GM23248 (cell line): ENCODE data around the gene TPI1. TPM values are rescaled to one million over a fixed set of nuclear protein-coding genes. Genes with fewer than 3 reads are reported as not detected.
"Not testable (repeated sequence)": the region's sequence is repeated elsewhere in the genome, so short reads cannot be mapped to it uniquely, and the experiment has no call there.

Experiments used
- DNase-seq: peaks from one replicate; pipeline ENCODE4 v3.0.0-alpha.2; 2015
- H2AFZ ChIP-seq: fragments of 200-600 bp; sonication (generic); 2 replicates; pipeline ENCODE4 v1.6.1; 2016; ENCODE audit warnings: antibody characterized with exemption
- H3F3A ChIP-seq: fragments of 200-600 bp; sonication (generic); 2 replicates; pipeline ENCODE4 v1.6.1; 2016; ENCODE audit warnings: mild to moderate bottlenecking, antibody characterized with exemption, mixed run types; ENCODE audit not compliant: insufficient read depth
- H3K27ac ChIP-seq: fragments of 200-600 bp; sonication (generic); 2 replicates; pipeline ENCODE4 v1.5.1; 2016; ENCODE audit warnings: mild to moderate bottlenecking
- H3K27me3 ChIP-seq: fragments of 200-600 bp; sonication (generic); replicated peaks from 2 replicates; pipeline ENCODE4 v1.6.1; 2016; ENCODE audit warnings: mild to moderate bottlenecking; ENCODE audit not compliant: insufficient read depth
- H3K36me3 ChIP-seq: fragments of 200-600 bp; sonication (generic); 2 replicates; pipeline ENCODE4 v1.6.1; 2016; ENCODE audit warnings: low read depth, mild to moderate bottlenecking
- H3K4me1 ChIP-seq: fragments of 200-600 bp; sonication (generic); 2 replicates; pipeline ENCODE4 v1.6.1; 2016; ENCODE audit warnings: mild to moderate bottlenecking; ENCODE audit not compliant: insufficient read depth
- H3K4me2 ChIP-seq: fragments of 200-600 bp; sonication (generic); one replicate; pipeline ENCODE4 v1.6.1; 2016; ENCODE audit warnings: mild to moderate bottlenecking; ENCODE audit not compliant: unreplicated experiment
- H3K4me3 ChIP-seq: fragments of 200-600 bp; sonication (generic); 2 replicates; pipeline ENCODE4 v1.5.1; 2016; ENCODE audit warnings: mild to moderate bottlenecking
- H3K79me2 ChIP-seq: fragments of 200-600 bp; sonication (generic); 2 replicates; pipeline ENCODE4 v1.6.1; 2016; ENCODE audit warnings: mild to moderate bottlenecking; ENCODE audit not compliant: insufficient read depth
- H3K9ac ChIP-seq: fragments of 200-600 bp; sonication (generic); 2 replicates; pipeline ENCODE4 v1.6.1; 2016; ENCODE audit warnings: mild to moderate bottlenecking
- H3K9me2 ChIP-seq: fragments of 200-600 bp; sonication (generic); 2 replicates; pipeline ENCODE4 v1.6.1; 2016; ENCODE audit warnings: mixed run types, mild to moderate bottlenecking, moderate library complexity; ENCODE audit not compliant: insufficient read depth
- H3K9me3 ChIP-seq: fragments of 200-600 bp; sonication (generic); one replicate; pipeline ENCODE4 v1.6.1; 2017; ENCODE audit warnings: low read depth
- H4K20me1 ChIP-seq: fragments of 200-600 bp; sonication (generic); 2 replicates; pipeline ENCODE4 v1.6.0; 2016; ENCODE audit not compliant: insufficient read depth
- EZH2 ChIP-seq: fragments of 200-600 bp; sonication (generic); IDR thresholded peaks from 2 replicates; pipeline ENCODE4 v1.6.1; 2018; ENCODE audit warnings: antibody characterized with exemption, mild to moderate bottlenecking; ENCODE audit not compliant: insufficient read depth, poor library complexity, severe bottlenecking
- EZH2phosphoT487 ChIP-seq: fragments of 200-600 bp; sonication (generic); IDR thresholded peaks from 2 replicates; pipeline ENCODE4 v1.6.1; 2018; ENCODE audit warnings: antibody characterized with exemption, moderate library complexity, mild to moderate bottlenecking, low read depth; ENCODE audit not compliant: insufficient read depth
- WGBS, 2 experiments: methylation state at CpG; one replicate each; pipeline ENCODE4 v1.1.6; 2015 to 2017; ENCODE audit warnings: low lambda C conversion rate in 2 of 2, low coverage in 1 of 2; ENCODE audit errors: missing lambda C conversion rate in 2 of 2; 5-methylcytosine and 5-hydroxymethylcytosine counted together
- in situ Hi-C: fragments of 300-500 bp; cut with MboI; formaldehyde crosslinking; loops from 2 replicates; pipeline ENCODE4 v1.15.0; 2020
- polyA plus RNA-seq: library from polyadenylated mRNA; unstranded; fragments of >200 nt; fragmentation: Nextera tagmentation; extraction: Ambion mirVana; gene quantifications from 2 replicates; pipeline ENCODE4 v1.2.1, GENCODE V29; 2016
- total RNA-seq: library from RNA; depleted of rRNA; stranded (reverse); fragments of >200 nt; shearing (Covaris generic); gene quantifications from 2 replicates; pipeline ENCODE4 v1.2.3, GENCODE V29; 2014

Gene TPI1
- total and polyA plus RNA-seq, 2 experiments from 2014 or later = 1,799 to 1,936 TPM

DNA sequence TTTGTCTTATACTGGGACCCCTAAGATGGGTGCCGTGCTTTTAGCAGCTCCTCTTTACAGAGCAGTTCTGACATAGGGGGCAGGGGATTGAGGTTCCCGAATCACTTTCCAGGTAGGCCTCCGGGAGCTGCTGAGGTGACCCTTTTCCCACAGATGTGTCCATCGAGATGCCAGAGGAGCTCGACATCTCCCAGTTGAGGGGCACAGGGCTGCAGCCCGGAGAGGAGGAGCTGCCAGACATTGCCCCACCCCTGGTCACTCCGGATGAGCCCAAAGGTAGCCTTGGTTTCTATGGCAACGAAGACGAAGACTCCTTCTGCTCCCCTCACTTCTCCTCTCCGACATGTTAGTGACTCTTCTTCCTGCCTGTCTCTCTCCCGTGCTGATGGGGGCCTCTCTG, 4.3 kb upstream of the TPI1 start:
- no peak overlapping the region for H3K9ac ChIP-seq
- no peak overlapping the region for H3K27ac ChIP-seq
- H3K36me3 ChIP-seq = peaks cover 33% of the 10 kb centered on the region
- H2AFZ ChIP-seq = no peak overlapping the region
- in situ Hi-C loops = no loop called here
- no peaks in the 10 kb centered on the region for H3K9me2 ChIP-seq
- TF ChIP-seq EZH2 (no peak), EZH2phosphoT487 (no peak)
- no peak for DNase-seq
- no peaks in the 10 kb centered on the region for H3K27me3 ChIP-seq
- 85 to 87% methylated on average over 11 of the region's 11 CpGs for WGBS, 2 experiments
- H3K4me1 ChIP-seq = 0 out of 2 replicates have a peak, but pooled peaks cover 6% of the 10 kb centered on the region
- H3F3A ChIP-seq = peaks cover 4% of the 10 kb centered on the region
- no peak overlapping the region for H3K4me3 ChIP-seq
- peaks cover 12% of the 10 kb centered on the region for H3K79me2 ChIP-seq
- H4K20me1 ChIP-seq = no peaks in the 10 kb centered on the region
- H3K9me3 ChIP-seq = no peaks in the 10 kb centered on the region
- H3K4me2 ChIP-seq = no peak overlapping the region

DNA sequence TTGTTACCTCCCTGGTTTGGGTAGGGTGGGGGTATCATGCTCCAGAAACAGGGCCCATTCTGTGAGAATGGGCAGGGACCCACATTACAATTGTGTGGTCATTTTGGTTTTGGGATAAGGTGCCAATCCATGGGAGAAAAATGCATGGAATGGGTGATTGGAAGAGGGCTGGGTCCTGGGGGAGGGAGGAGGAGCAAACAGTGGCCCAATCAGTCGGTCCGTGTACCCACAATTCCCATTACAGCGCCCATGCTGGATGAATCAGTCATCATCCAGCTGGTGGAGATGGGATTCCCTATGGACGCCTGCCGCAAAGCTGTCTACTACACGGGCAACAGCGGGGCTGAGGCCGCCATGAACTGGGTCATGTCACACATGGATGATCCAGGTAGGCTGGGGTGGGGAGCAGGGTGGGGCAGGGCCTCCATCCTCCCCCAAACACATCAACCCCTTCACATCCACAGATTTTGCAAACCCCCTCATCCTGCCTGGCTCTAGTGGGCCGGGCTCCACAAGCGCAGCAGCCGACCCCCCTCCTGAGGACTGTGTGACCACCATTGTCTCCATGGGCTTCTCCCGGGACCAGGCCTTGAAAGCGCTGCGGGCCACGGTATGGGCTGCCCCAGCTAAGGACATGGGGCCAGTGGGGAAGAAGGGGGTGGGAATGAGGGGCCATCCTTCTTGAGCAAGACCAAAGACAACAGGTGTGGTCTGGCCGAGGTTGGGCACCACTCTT, 3.6 kb upstream of the TPI1 start:
- no peak for TF ChIP-seq EZH2phosphoT487
- TF ChIP-seq EZH2 = no peak
- in situ Hi-C loops = no loop called here
- Histone ChIP-seq H3K9ac (no peak overlapping the region), H3K4me1 (peaks cover 8% of the 10 kb centered on the region; the same call in 1 of the 2 replicates), H3K9me2 (no peaks in the 10 kb centered on the region), H3K9me3 (no peaks in the 10 kb centered on the region), H2AFZ (no peak overlapping the region), H3K4me3 (no peak overlapping the region), H3K27me3 (no peaks in the 10 kb centered on the region), H3K27ac (no peak overlapping the region), H3K36me3 (peaks cover 25% of the 10 kb centered on the region), H3F3A (peaks cover 12% of the 10 kb centered on the region), H4K20me1 (no peaks in the 10 kb centered on the region), H3K4me2 (no peak overlapping the region), H3K79me2 (peaks cover 14% of the 10 kb centered on the region)
- 96 to 99% methylated on average over 16 of the region's 16 CpGs for WGBS, 2 experiments
- DNase-seq = no peak

GRCh38 chr12:6865307-6865706, 2.0 kb upstream of the TPI1 start:
- Histone ChIP-seq H3K36me3 (peaks cover 25% of the 10 kb centered on the region), H3K4me1 (peaks cover 21% of the 10 kb centered on the region), H3K79me2 (peaks cover 29% of the 10 kb centered on the region), H3F3A (peaks cover 25% of the 10 kb centered on the region)
- H3K9me3 ChIP-seq, H3K4me3 ChIP-seq, H3K9me2 ChIP-seq, H3K27me3 ChIP-seq, DNase-seq, H3K4me2 ChIP-seq, in situ Hi-C loops, H3K9ac ChIP-seq, H2AFZ ChIP-seq, H4K20me1 ChIP-seq, H3K27ac ChIP-seq: not testable (repeated sequence)
- WGBS, 2 experiments = 81 to 82% methylated on average over 5 of the region's 5 CpGs

GRCh38 chr12:6866163-6866919, 990 bp upstream of the TPI1 start:
- no peaks in the 10 kb centered on the region for H3K27me3 ChIP-seq
- no peak for DNase-seq
- peaks cover 31% of the 10 kb centered on the region for H3K4me1 ChIP-seq
- no peaks in the 10 kb centered on the region for H3K9me2 ChIP-seq
- H3K9me3 ChIP-seq = no peaks in the 10 kb centered on the region
- peak overlapping the region; percentile 78 for H2AFZ ChIP-seq
- TF ChIP-seq EZH2 (no peak), EZH2phosphoT487 (no peak)
- H3K27ac ChIP-seq = peak overlapping the region; percentile 51
- H3K79me2 ChIP-seq = peaks cover 38% of the 10 kb centered on the region
- H3K9ac ChIP-seq = peak overlapping the region; percentile 92
- 78 to 79% methylated on average over 16 to 19 of the region's 19 CpGs for WGBS, 2 experiments
- H3K4me3 ChIP-seq = peak overlapping the region; percentile 99
- H3K36me3 ChIP-seq = peaks cover 27% of the 10 kb centered on the region
- H3K4me2 ChIP-seq = peak overlapping the region; percentile 88
- H3F3A ChIP-seq = peaks cover 35% of the 10 kb centered on the region
- in situ Hi-C loops = no loop called here
- no peaks in the 10 kb centered on the region; the same call in 1 of the 2 replicates for H4K20me1 ChIP-seq
